Measurements from ENCODE around the gene UGT1A10.

Gene UGT1A10

DNA sequence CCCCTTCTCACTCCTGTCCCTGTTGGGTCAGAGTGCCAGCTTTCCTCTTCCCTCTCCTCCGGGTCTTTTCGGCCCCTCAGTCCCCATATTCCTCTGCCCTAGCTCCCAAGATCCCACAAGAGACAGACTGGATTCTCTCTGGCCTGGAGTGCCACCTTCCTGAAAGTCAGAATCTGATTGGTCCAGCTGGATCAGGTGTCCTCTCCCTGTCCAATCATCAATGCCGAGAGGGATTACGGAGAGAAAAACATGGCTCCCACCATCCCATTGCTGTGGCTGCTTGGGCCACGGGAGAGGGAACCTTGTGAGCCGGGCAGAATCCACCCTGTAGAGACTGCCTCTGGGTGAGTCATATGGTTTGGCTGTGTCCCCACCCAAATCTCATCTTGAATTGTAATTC is 139.2 kb downstream of the UGT1A10 start:
- Histone ChIP-seq H3K9me3 (ENCODE audit: insufficient read depth, low read length, severe bottlenecking) (no peaks in the 10 kb centered on the region), H3K36me3 (ENCODE audit: insufficient read depth, low read length) (no peaks in the 10 kb centered on the region), H3K4me3 (ENCODE audit: low read depth in 1 of 2, low read length in 2 of 2) (no peak overlapping the region), H3K27ac (ENCODE audit: low read length) (no peak overlapping the region), H3K9ac (ENCODE audit: low read depth, low read length) (no peak overlapping the region), H2AFZ (ENCODE audit: low read depth, low read length) (no peak overlapping the region), H3K79me2 (ENCODE audit: insufficient read depth, low read length) (no peaks in the 10 kb centered on the region), H3K4me2 (ENCODE audit: insufficient read depth, low read length) (no peak overlapping the region), H3K4me1 (ENCODE audit: insufficient read depth, low read length) (no peaks in the 10 kb centered on the region), H3K27me3 (ENCODE audit: insufficient read depth, low read length, poor library complexity) (no peaks in the 10 kb centered on the region), H4K20me1 (ENCODE audit: insufficient read depth, low read length) (no peaks in the 10 kb centered on the region)
- ATAC-seq (ENCODE audit: insufficient read depth, low read depth): no peak
- TF ChIP-seq EZH2 (IDR thresholded peaks at IDR 0.05; ENCODE audit: borderline replicate concordance, low read depth, low read length, severe bottlenecking): no peak
- TF ChIP-seq, protein P1, sequence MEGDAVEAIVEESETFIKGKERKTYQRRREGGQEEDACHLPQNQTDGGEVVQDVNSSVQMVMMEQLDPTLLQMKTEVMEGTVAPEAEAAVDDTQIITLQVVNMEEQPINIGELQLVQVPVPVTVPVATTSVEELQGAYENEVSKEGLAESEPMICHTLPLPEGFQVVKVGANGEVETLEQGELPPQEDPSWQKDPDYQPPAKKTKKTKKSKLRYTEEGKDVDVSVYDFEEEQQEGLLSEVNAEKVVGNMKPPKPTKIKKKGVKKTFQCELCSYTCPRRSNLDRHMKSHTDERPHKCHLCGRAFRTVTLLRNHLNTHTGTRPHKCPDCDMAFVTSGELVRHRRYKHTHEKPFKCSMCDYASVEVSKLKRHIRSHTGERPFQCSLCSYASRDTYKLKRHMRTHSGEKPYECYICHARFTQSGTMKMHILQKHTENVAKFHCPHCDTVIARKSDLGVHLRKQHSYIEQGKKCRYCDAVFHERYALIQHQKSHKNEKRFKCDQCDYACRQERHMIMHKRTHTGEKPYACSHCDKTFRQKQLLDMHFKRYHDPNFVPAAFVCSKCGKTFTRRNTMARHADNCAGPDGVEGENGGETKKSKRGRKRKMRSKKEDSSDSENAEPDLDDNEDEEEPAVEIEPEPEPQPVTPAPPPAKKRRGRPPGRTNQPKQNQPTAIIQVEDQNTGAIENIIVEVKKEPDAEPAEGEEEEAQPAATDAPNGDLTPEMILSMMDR (IDR thresholded peaks at IDR 0.05; ENCODE audit: borderline replicate concordance, extremely low read depth, low read length, poor library complexity, severe bottlenecking): no peak
- no peak for DNase-seq

DNA sequence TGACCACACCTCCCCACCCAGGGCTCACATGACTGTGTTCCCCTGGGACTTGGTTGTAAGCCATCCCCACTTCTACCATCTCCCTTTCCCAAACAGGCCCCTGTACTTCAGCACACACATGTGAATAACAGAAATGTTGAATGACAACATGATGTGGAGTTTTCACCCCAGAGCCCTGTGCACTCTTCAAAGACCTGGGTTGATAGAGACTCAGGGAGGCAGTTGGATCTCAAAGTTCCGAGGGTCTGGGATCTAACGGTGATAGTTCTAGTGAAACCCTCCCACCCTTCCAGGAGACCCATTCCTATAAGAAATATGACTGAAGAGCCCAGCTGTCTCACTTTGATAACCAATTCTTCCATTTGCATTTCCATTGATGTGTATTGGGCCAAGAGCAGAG is 141.8 kb downstream of the UGT1A10 start, which contains the start of gene MROH2A:
TSS of gene MROH2A (plus strand) at position 301 of the 400 bp plus-strand sequence. CDS start 1,029 bp downstream, outside the sequence.
- Histone ChIP-seq H3K9ac (ENCODE audit: low read depth, low read length) (no peak within 1 kb of the TSS), H3K4me1 (ENCODE audit: insufficient read depth, low read length) (no peaks in the 10 kb centered on the region), H3K4me3 (ENCODE audit: low read depth in 1 of 2, low read length in 2 of 2) (no peak within 1 kb of the TSS), H3K27ac (ENCODE audit: low read length) (no peak within 1 kb of the TSS), H3K9me3 (ENCODE audit: insufficient read depth, low read length, severe bottlenecking) (no peaks in the 10 kb centered on the region), H3K79me2 (ENCODE audit: insufficient read depth, low read length) (no peaks in the 10 kb centered on the region), H4K20me1 (ENCODE audit: insufficient read depth, low read length) (no peaks in the 10 kb centered on the region), H3K27me3 (ENCODE audit: insufficient read depth, low read length, poor library complexity) (no peaks in the 10 kb centered on the region), H3K4me2 (ENCODE audit: insufficient read depth, low read length) (no peak within 1 kb of the TSS), H2AFZ (ENCODE audit: low read depth, low read length) (no peak within 1 kb of the TSS), H3K36me3 (ENCODE audit: insufficient read depth, low read length) (no peaks in the 10 kb centered on the region)
- ATAC-seq (ENCODE audit: insufficient read depth, low read depth) (no peak), DNase-seq (no peak)
- TF ChIP-seq, protein P1 (IDR thresholded peaks at IDR 0.05; ENCODE audit: borderline replicate concordance, extremely low read depth, low read length, poor library complexity, severe bottlenecking): no peak
- TF ChIP-seq EZH2 (IDR thresholded peaks at IDR 0.05; ENCODE audit: borderline replicate concordance, low read depth, low read length, severe bottlenecking): no peak

DNA sequence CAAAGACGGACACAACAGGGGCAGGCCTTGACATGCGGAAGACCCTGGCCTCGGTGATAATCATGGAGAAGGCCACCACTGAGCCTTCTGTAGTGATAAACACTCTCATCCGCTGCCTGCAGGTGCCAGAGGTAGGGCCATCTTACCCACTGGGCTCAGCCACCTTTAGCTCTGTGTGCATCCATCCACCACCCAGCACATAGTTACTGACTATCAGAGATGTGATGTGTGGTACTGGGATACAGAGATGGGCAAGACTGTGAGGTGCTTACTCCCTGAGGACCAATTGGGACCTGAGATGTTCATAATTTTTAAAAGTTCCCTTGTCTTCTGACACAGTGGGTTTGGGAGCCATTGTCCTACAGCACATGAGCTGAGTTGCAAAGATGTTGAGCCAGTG is 143.5 kb downstream of the UGT1A10 start:
- ATAC-seq (ENCODE audit: insufficient read depth, low read depth): no peak
- no peaks in the 10 kb centered on the region for H3K27me3 ChIP-seq (ENCODE audit: insufficient read depth, low read length, poor library complexity)
- H2AFZ ChIP-seq (ENCODE audit: low read depth, low read length): no peak overlapping the region
- no peak overlapping the region for H3K27ac ChIP-seq (ENCODE audit: low read length)
- H3K4me1 ChIP-seq (ENCODE audit: insufficient read depth, low read length): no peaks in the 10 kb centered on the region
- no peak for DNase-seq
- no peak overlapping the region for H3K4me2 ChIP-seq (ENCODE audit: insufficient read depth, low read length)
- H3K79me2 ChIP-seq (ENCODE audit: insufficient read depth, low read length): no peaks in the 10 kb centered on the region
- no peak overlapping the region for H3K9ac ChIP-seq (ENCODE audit: low read depth, low read length)
- H3K9me3 ChIP-seq (ENCODE audit: insufficient read depth, low read length, severe bottlenecking): no peaks in the 10 kb centered on the region
- H4K20me1 ChIP-seq (ENCODE audit: insufficient read depth, low read length): no peaks in the 10 kb centered on the region
- TF ChIP-seq, protein P1 (IDR thresholded peaks at IDR 0.05; ENCODE audit: borderline replicate concordance, extremely low read depth, low read length, poor library complexity, severe bottlenecking): no peak
- no peak for TF ChIP-seq EZH2 (IDR thresholded peaks at IDR 0.05; ENCODE audit: borderline replicate concordance, low read depth, low read length, severe bottlenecking)
- no peaks in the 10 kb centered on the region for H3K36me3 ChIP-seq (ENCODE audit: insufficient read depth, low read length)
- no peak overlapping the region for H3K4me3 ChIP-seq (ENCODE audit: low read depth in 1 of 2, low read length in 2 of 2)

DNA sequence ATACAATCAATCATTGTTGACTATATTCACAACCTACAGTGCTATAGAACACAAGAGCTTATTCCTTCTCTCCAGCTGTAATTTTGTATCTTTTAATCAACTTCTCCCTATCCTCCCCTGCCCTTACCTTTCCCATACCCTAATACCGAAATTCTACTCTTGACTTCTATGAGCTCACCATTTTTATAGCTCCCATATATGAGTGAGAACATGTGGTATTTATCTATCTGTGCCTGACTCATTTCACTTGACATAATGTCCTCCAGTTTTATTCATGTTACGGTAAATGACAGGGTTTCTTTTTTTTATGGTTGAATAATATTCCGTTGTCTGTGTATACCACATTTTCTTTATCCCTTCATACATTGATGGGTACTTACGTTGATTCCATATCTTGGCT is 144.5 kb downstream of the UGT1A10 start:
- H3K36me3 ChIP-seq (ENCODE audit: insufficient read depth, low read length): no peaks in the 10 kb centered on the region
- no peaks in the 10 kb centered on the region for H4K20me1 ChIP-seq (ENCODE audit: insufficient read depth, low read length)
- H2AFZ ChIP-seq (ENCODE audit: low read depth, low read length): no peak overlapping the region
- no peaks in the 10 kb centered on the region for H3K27me3 ChIP-seq (ENCODE audit: insufficient read depth, low read length, poor library complexity)
- H3K9me3 ChIP-seq (ENCODE audit: insufficient read depth, low read length, severe bottlenecking): no peaks in the 10 kb centered on the region
- no peak for ATAC-seq (ENCODE audit: insufficient read depth, low read depth)
- TF ChIP-seq, protein P1 (IDR thresholded peaks at IDR 0.05; ENCODE audit: borderline replicate concordance, extremely low read depth, low read length, poor library complexity, severe bottlenecking): no peak
- TF ChIP-seq EZH2 (IDR thresholded peaks at IDR 0.05; ENCODE audit: borderline replicate concordance, low read depth, low read length, severe bottlenecking): no peak
- no peak overlapping the region for H3K9ac ChIP-seq (ENCODE audit: low read depth, low read length)
- no peak overlapping the region for H3K27ac ChIP-seq (ENCODE audit: low read length)
- no peaks in the 10 kb centered on the region for H3K4me1 ChIP-seq (ENCODE audit: insufficient read depth, low read length)
- DNase-seq: no peak
- no peaks in the 10 kb centered on the region for H3K79me2 ChIP-seq (ENCODE audit: insufficient read depth, low read length)
- H3K4me2 ChIP-seq (ENCODE audit: insufficient read depth, low read length): no peak overlapping the region
- H3K4me3 ChIP-seq (ENCODE audit: low read depth in 1 of 2, low read length in 2 of 2): no peak overlapping the region
